Mesenchymal stem cell (in vitro differentiated cells and primary cell): ENCODE data around the gene DCAF5.

ENCODE experiments used
- DNase-seq: peaks from one replicate; pipeline ENCODE4 v3.0.0-alpha.2; 2013
- H2AFZ ChIP-seq: one replicate; pipeline ENCODE4 v1.6.1; 2013; ENCODE audit warnings: low read depth, mild to moderate bottlenecking, control low read depth, inconsistent platforms, low read length, moderate library complexity
- H2AK5ac ChIP-seq: 2 replicates; pipeline ENCODE4 v1.6.1; 2013; ENCODE audit warnings: low read length, moderate library complexity, mild to moderate bottlenecking, inconsistent platforms; ENCODE audit not compliant: severe bottlenecking
- H2BK120ac ChIP-seq: one replicate; pipeline ENCODE4 v1.6.1; 2013; ENCODE audit warnings: low read depth, mild to moderate bottlenecking, inconsistent platforms, low read length, moderate library complexity
- H2BK12ac ChIP-seq, 2 experiments: one replicate each; pipeline ENCODE4 v1.6.1; 2013; ENCODE audit warnings: inconsistent platforms in 2 of 2, low read length in 2 of 2, mild to moderate bottlenecking in 2 of 2, moderate library complexity in 2 of 2, control low read depth in 1 of 2
- H2BK15ac ChIP-seq: one replicate; pipeline ENCODE4 v1.6.1; 2013; ENCODE audit warnings: mild to moderate bottlenecking, low read depth, inconsistent platforms; ENCODE audit not compliant: poor library complexity, severe bottlenecking
- H2BK5ac ChIP-seq: 2 replicates; pipeline ENCODE4 v1.6.1; 2013; ENCODE audit warnings: low read depth, mild to moderate bottlenecking, low read length, control low read depth, inconsistent platforms; ENCODE audit not compliant: poor library complexity, severe bottlenecking
- H3K14ac ChIP-seq, 2 experiments: one replicate each; pipeline ENCODE4 v1.6.1; 2013; ENCODE audit warnings: inconsistent platforms in 2 of 2, low read length in 2 of 2, control low read depth in 1 of 2, mild to moderate bottlenecking in 1 of 2, moderate library complexity in 1 of 2
- H3K18ac ChIP-seq, 2 experiments: one replicate each; pipeline ENCODE4 v1.6.1; 2013; ENCODE audit warnings: inconsistent platforms in 2 of 2, low read length in 2 of 2, control low read depth in 1 of 2, low read depth in 1 of 2, mild to moderate bottlenecking in 1 of 2
- H3K23ac ChIP-seq, 2 experiments: one replicate each; pipeline ENCODE4 v1.6.1; 2013; ENCODE audit warnings: inconsistent platforms in 2 of 2, low read length in 2 of 2, mild to moderate bottlenecking in 2 of 2, moderate library complexity in 2 of 2, control low read depth in 1 of 2
- H3K27ac ChIP-seq: 2 replicates; pipeline ENCODE4 v1.5.1; 2013; ENCODE audit warnings: mild to moderate bottlenecking, moderate library complexity, low read length, control low read depth, inconsistent platforms; ENCODE audit not compliant: poor library complexity, severe bottlenecking
- H3K27me3 ChIP-seq, 2 experiments: 2 replicates each; pipeline versions ENCODE4 v1.6.1 to v1.7.0; 2013; ENCODE audit warnings: low read length in 2 of 2, mild to moderate bottlenecking in 2 of 2, moderate library complexity in 2 of 2, control low read depth in 1 of 2, inconsistent platforms in 1 of 2; ENCODE audit not compliant: control insufficient read depth in 1 of 2, insufficient read depth in 1 of 2
- H3K36me3 ChIP-seq, 2 experiments: 2 replicates each; pipeline versions ENCODE4 v1.6.1 to v1.7.0; 2013; ENCODE audit warnings: low read length in 2 of 2, control low read depth in 1 of 2, inconsistent platforms in 1 of 2, low read depth in 1 of 2, mild to moderate bottlenecking in 1 of 2; ENCODE audit not compliant: insufficient read depth in 2 of 2, control insufficient read depth in 1 of 2
- H3K4ac ChIP-seq, 2 experiments: one replicate each; pipeline ENCODE4 v1.6.1; 2013; ENCODE audit warnings: inconsistent platforms in 2 of 2, low read length in 2 of 2, mild to moderate bottlenecking in 2 of 2, moderate library complexity in 2 of 2, control low read depth in 1 of 2, low read depth in 1 of 2
- H3K4me1 ChIP-seq: 2 replicates; pipeline ENCODE4 v1.6.1; 2013; ENCODE audit warnings: low read depth, low read length, control low read depth; ENCODE audit not compliant: control insufficient read depth, insufficient read depth
- H3K4me2 ChIP-seq: 2 replicates; pipeline ENCODE4 v1.6.1; 2013; ENCODE audit warnings: low read length, mild to moderate bottlenecking, inconsistent platforms; ENCODE audit not compliant: poor library complexity, severe bottlenecking
- H3K4me3 ChIP-seq, 2 experiments: 2 replicates each; pipeline versions ENCODE4 v1.5.1 to v1.7.0; 2013; ENCODE audit warnings: low read length in 2 of 2, mild to moderate bottlenecking in 2 of 2, control low read depth in 1 of 2, low read depth in 1 of 2; ENCODE audit not compliant: insufficient read depth in 1 of 2
- H3K79me1 ChIP-seq: replicated peaks from 2 replicates; pipeline ENCODE4 v1.6.1; 2013; ENCODE audit warnings: mild to moderate bottlenecking, control low read depth, low read length, inconsistent platforms; ENCODE audit not compliant: poor library complexity, severe bottlenecking
- H3K9ac ChIP-seq: 2 replicates; pipeline ENCODE4 v1.7.0; 2013; ENCODE audit warnings: mild to moderate bottlenecking, low read length, moderate library complexity
- H3K9me3 ChIP-seq: 2 replicates; pipeline ENCODE4 v1.7.0; 2013; ENCODE audit warnings: mild to moderate bottlenecking, low read length; ENCODE audit not compliant: control insufficient read depth
- H4K8ac ChIP-seq: one replicate; pipeline ENCODE4 v1.6.1; 2013; ENCODE audit warnings: inconsistent platforms, mild to moderate bottlenecking, low read length, moderate library complexity
- H4K91ac ChIP-seq: one replicate; pipeline ENCODE4 v1.6.1; 2013; ENCODE audit warnings: mild to moderate bottlenecking, low read length, inconsistent platforms
- WGBS: methylation state at CpG from one replicate; pipeline ENCODE4 v1.1.7; 2013; ENCODE audit warnings: mixed read lengths; 5-methylcytosine and 5-hydroxymethylcytosine counted together

The DCAF5 gene

GRCh38 chr14:69041783-69042182, 111.1 kb downstream of the DCAF5 start:
- DNase-seq: no peak
- 85% methylated on average over 6 of the region's 7 CpGs for WGBS

GRCh38 chr14:69040353-69040752, 112.6 kb downstream of the DCAF5 start:
- DNase-seq: no peak
- Histone ChIP-seq H3K9me3 (no peaks in the 10 kb centered on the region), H2BK15ac (no peak overlapping the region), H3K27me3 (no peaks in the 10 kb centered on the region), H4K8ac (no peak overlapping the region), H3K4me1 (peaks cover 30% of the 10 kb centered on the region), H2BK12ac (peak overlapping the region in 1 of 2 experiments; percentile 7), H2AFZ (no peak overlapping the region), H3K36me3 (peaks cover 0 to 3% of the 10 kb centered on the region in 2 experiments), H3K4me3 (no peak overlapping the region), H3K14ac (no peak overlapping the region), H3K4ac (no peak overlapping the region), H2AK5ac (peak overlapping the region; percentile 1), H3K4me2 (no peak overlapping the region), H3K9ac (no peak overlapping the region), H2BK120ac (no peak overlapping the region), H3K18ac (no peak overlapping the region), H4K91ac (no peak overlapping the region), H3K79me1 (no peaks in the 10 kb centered on the region), H3K23ac (no peak overlapping the region), H2BK5ac (no peak overlapping the region), H3K27ac (no peak overlapping the region)
- no CpG with 5 or more reads among the region's 2 CpGs for WGBS

More at GRCh38 chr14:69041783-69042182, 111.1 kb downstream of the DCAF5 start:
- Histone ChIP-seq H3K9me3 (no peaks in the 10 kb centered on the region), H4K91ac (no peak overlapping the region), H4K8ac (no peak overlapping the region), H3K27me3 (no peaks in the 10 kb centered on the region), H3K23ac (no peak overlapping the region), H2BK12ac (no peak overlapping the region), H3K4ac (no peak overlapping the region), H3K14ac (no peak overlapping the region), H3K4me3 (no peak overlapping the region), H2BK120ac (no peak overlapping the region), H3K9ac (no peak overlapping the region), H3K27ac (no peak overlapping the region), H2AK5ac (no peak overlapping the region), H3K4me2 (no peak overlapping the region), H3K79me1 (no peaks in the 10 kb centered on the region), H3K18ac (peak overlapping the region in 1 of 2 experiments; percentile 7), H2BK15ac (no peak overlapping the region), H3K4me1 (peaks cover 38% of the 10 kb centered on the region), H2BK5ac (no peak overlapping the region), H3K36me3 (peaks cover 0 to 3% of the 10 kb centered on the region in 2 experiments), H2AFZ (no peak overlapping the region)

GRCh38 chr14:69039288-69039628, 113.7 kb downstream of the DCAF5 start:
- no peak overlapping the region for H4K8ac ChIP-seq
- no peak overlapping the region for H3K23ac ChIP-seq

GRCh38 chr14:69038455-69039287, 114.2 kb downstream of the DCAF5 start:
- Histone ChIP-seq H3K4me3 (peak overlapping the region in 1 of 2 experiments; percentile 14), H4K8ac (peak overlapping the region; percentile 5), H3K18ac (peak overlapping the region in 1 of 2 experiments; percentile 44), H3K79me1 (no peaks in the 10 kb centered on the region), H2BK15ac (no peak overlapping the region), H3K4ac (peak overlapping the region in 1 of 2 experiments; percentile 22), H3K36me3 (no peaks in the 10 kb centered on the region), H2AFZ (no peak overlapping the region), H2BK5ac (no peak overlapping the region), H4K91ac (no peak overlapping the region), H2BK12ac (peak overlapping the region in 1 of 2 experiments; percentile 51), H3K9me3 (no peaks in the 10 kb centered on the region), H3K27ac (peak overlapping the region; percentile 69), H2AK5ac (peak overlapping the region; percentile 36), H3K4me1 (peaks cover 24% of the 10 kb centered on the region), H3K14ac (peak overlapping the region in 1 of 2 experiments; percentile 68), H3K4me2 (no peak overlapping the region), H3K9ac (peak overlapping the region; percentile 46), H2BK120ac (no peak overlapping the region), H3K23ac (no peak overlapping the region), H3K27me3 (no peaks in the 10 kb centered on the region)
- whole genome bisulfite sequencing: 43% methylated on average over 7 of the region's 7 CpGs
- peak; percentile 94 for DNase-seq

More at GRCh38 chr14:69039288-69039628, 113.7 kb downstream of the DCAF5 start:
- Histone ChIP-seq H3K27me3 (no peaks in the 10 kb centered on the region), H3K18ac (no peak overlapping the region), H3K4me2 (no peak overlapping the region), H2BK5ac (no peak overlapping the region), H3K79me1 (no peaks in the 10 kb centered on the region), H2AK5ac (no peak overlapping the region), H3K4ac (no peak overlapping the region), H3K9ac (peak overlapping the region; percentile 46), H3K36me3 (peaks cover 0 to 3% of the 10 kb centered on the region in 2 experiments), H2BK120ac (no peak overlapping the region), H4K91ac (no peak overlapping the region), H2BK12ac (no peak overlapping the region), H3K9me3 (no peaks in the 10 kb centered on the region), H3K27ac (peak overlapping the region; percentile 69), H3K4me1 (peaks cover 27% of the 10 kb centered on the region), H3K14ac (no peak overlapping the region), H2AFZ (no peak overlapping the region), H3K4me3 (no peak overlapping the region), H2BK15ac (no peak overlapping the region)
- DNase-seq: peak; percentile 81
